ENCODE results near the gene RRP1B.
"Not testable (repeated sequence)": the region's sequence is repeated elsewhere in the genome, so short reads cannot be mapped to it uniquely, and the experiment has no call there.

The RRP1B gene

DNA sequence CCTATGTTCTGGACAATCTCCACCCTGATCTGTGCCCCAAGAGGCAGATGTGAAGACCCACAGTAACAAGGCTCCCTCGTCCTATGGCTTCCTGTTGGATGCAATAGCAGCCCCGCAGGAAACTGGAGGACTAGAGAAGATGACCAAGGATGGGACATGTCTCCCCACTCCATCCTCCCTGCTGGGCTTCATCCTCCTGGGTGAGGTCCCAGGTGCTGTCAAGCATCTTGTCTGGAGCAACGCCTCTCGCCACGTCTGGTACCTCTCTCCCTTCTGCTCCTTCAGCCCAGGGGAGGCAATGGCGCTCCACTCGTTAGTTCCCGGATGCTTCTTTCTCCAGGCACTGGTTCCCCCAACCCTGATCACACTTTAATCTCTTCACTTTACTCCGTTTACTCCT, 11.2 kb upstream of the RRP1B start:
- Histone ChIP-seq H3K27me3 (ENCODE audit: insufficient read depth, low read length, poor library complexity) (no peaks in the 10 kb centered on the region), H3K36me3 (ENCODE audit: control insufficient read depth, insufficient read depth, low read length) (no peaks in the 10 kb centered on the region), H3K4ac (ENCODE audit: low read depth, low read length) (no peak overlapping the region), H3K4me2 (ENCODE audit: low read length) (no peak overlapping the region), H3K27ac (ENCODE audit: low read depth, low read length) (no peak overlapping the region), H3K4me1 (ENCODE audit: control insufficient read depth, low read depth, low read length) (no peaks in the 10 kb centered on the region), H2BK5ac (ENCODE audit: low read length) (no peak overlapping the region), H2BK15ac (replicated peaks; ENCODE audit: low read depth) (no peak overlapping the region), H3K79me1 (ENCODE audit: low read length) (no peaks in the 10 kb centered on the region), H3K79me2 (ENCODE audit: control insufficient read depth, insufficient read depth, low read length) (no peaks in the 10 kb centered on the region), H3K9ac (ENCODE audit: low read length) (no peak overlapping the region), H4K5ac (ENCODE audit: low read length) (no peak overlapping the region), H2BK120ac (ENCODE audit: low read depth, low read length) (no peak overlapping the region), H3K23ac (ENCODE audit: low read length) (no peak overlapping the region), H2AK5ac (ENCODE audit: low read length) (no peak overlapping the region), H3K18ac (ENCODE audit: low read length) (no peak overlapping the region), H3K56ac (ENCODE audit: low read length) (no peak overlapping the region), H3K4me3 (ENCODE audit: low read length) (no peak overlapping the region), H4K8ac (ENCODE audit: low read depth, low read length) (no peak overlapping the region)
- no CpG with 5 or more reads among the region's 9 CpGs for WGBS (ENCODE audit: extremely low coverage, insufficient coverage, low lambda C conversion rate)
- no peak for DNase-seq

DNA sequence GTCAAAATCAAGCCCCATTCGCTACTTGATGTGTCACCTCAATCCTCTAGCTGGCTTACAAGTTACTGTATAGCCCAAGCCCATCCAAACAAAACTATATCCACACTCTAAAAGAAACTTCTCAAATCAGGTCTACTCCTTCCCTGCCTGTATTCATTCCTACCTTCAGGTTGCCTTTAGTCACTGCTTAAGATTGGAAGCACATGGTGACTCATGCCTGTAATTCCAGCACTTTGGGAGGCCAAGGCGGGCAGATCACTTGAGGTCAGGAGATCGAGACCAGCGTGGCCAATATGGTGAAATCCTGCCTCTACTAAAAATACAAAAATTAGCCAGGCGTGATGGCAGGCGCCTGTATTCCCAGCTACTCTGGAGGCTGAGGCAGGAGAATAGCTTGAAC, 7.4 kb upstream of the RRP1B start:
- not testable (repeated sequence) for H3K9ac ChIP-seq (ENCODE audit: low read length); H3K79me1 ChIP-seq (ENCODE audit: low read length); H3K56ac ChIP-seq (ENCODE audit: low read length); H3K18ac ChIP-seq (ENCODE audit: low read length); H3K27me3 ChIP-seq (ENCODE audit: insufficient read depth, low read length, poor library complexity); H3K23ac ChIP-seq (ENCODE audit: low read length); DNase-seq; H2BK120ac ChIP-seq (ENCODE audit: low read depth, low read length); H3K27ac ChIP-seq (ENCODE audit: low read depth, low read length); H4K8ac ChIP-seq (ENCODE audit: low read depth, low read length); H3K4me1 ChIP-seq (ENCODE audit: control insufficient read depth, low read depth, low read length); H3K4me3 ChIP-seq (ENCODE audit: low read length); H2BK5ac ChIP-seq (ENCODE audit: low read length); H2BK15ac ChIP-seq (replicated peaks; ENCODE audit: low read depth); H3K4ac ChIP-seq (ENCODE audit: low read depth, low read length); H2AK5ac ChIP-seq (ENCODE audit: low read length); H3K36me3 ChIP-seq (ENCODE audit: control insufficient read depth, insufficient read depth, low read length); H3K4me2 ChIP-seq (ENCODE audit: low read length); H4K5ac ChIP-seq (ENCODE audit: low read length); H3K79me2 ChIP-seq (ENCODE audit: control insufficient read depth, insufficient read depth, low read length)
- no CpG with 5 or more reads among the region's 6 CpGs for WGBS (ENCODE audit: extremely low coverage, insufficient coverage, low lambda C conversion rate)

DNA sequence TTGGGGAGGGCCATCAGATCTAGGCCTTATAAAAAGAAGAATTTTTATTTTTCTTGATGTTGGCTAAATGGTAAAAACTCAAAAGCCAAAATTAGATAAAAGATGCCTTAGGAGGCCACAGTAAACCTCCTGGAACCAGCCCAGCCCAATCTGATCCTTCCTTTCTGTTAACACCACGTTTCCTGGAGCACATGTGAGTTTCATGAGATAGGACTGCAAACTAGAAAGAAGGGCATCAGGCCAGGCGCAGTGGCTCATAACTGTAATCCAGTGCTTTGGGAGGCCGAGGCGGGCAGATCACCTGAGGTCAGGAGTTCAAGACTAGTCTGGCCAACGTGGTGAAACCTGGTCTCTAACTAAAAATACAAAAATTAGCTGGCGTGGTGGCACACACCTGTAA, 6.7 kb upstream of the RRP1B start:
- Histone ChIP-seq H3K4me2 (ENCODE audit: low read length) (no peak overlapping the region), H3K23ac (ENCODE audit: low read length) (no peak overlapping the region), H2BK15ac (replicated peaks; ENCODE audit: low read depth) (no peak overlapping the region), H2BK120ac (ENCODE audit: low read depth, low read length) (no peak overlapping the region), H3K79me2 (ENCODE audit: control insufficient read depth, insufficient read depth, low read length) (no peaks in the 10 kb centered on the region), H3K56ac (ENCODE audit: low read length) (no peak overlapping the region), H3K27ac (ENCODE audit: low read depth, low read length) (no peak overlapping the region), H3K79me1 (ENCODE audit: low read length) (no peaks in the 10 kb centered on the region), H3K18ac (ENCODE audit: low read length) (no peak overlapping the region), H3K4me1 (ENCODE audit: control insufficient read depth, low read depth, low read length) (no peaks in the 10 kb centered on the region), H3K27me3 (ENCODE audit: insufficient read depth, low read length, poor library complexity) (no peaks in the 10 kb centered on the region), H3K4ac (ENCODE audit: low read depth, low read length) (no peak overlapping the region), H2BK5ac (ENCODE audit: low read length) (no peak overlapping the region), H3K4me3 (ENCODE audit: low read length) (no peak overlapping the region), H3K9ac (ENCODE audit: low read length) (no peak overlapping the region), H4K5ac (ENCODE audit: low read length) (no peak overlapping the region), H2AK5ac (ENCODE audit: low read length) (no peak overlapping the region), H4K8ac (ENCODE audit: low read depth, low read length) (no peak overlapping the region), H3K36me3 (ENCODE audit: control insufficient read depth, insufficient read depth, low read length) (no peaks in the 10 kb centered on the region)
- no peak for DNase-seq
- no CpG with 5 or more reads among the region's 6 CpGs for WGBS (ENCODE audit: extremely low coverage, insufficient coverage, low lambda C conversion rate)

DNA sequence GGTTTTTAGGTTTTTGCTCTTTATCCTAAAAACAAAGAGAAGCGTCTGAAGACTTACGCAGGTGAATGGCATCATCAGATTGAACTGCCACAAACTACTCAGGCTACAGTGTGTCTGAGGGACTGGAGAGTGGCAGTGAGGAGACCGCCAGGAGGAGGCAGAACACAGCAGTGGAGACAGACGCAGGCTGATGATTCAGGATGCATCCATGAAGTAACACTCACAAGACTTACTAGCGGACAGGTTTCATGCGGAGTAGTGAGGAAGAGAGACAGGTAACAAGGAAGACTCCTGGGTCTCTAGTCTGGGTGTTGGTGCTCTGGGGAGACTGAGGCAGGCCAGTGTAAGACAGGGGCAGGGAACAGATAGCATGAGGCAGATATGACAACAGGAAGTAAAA, 5.7 kb upstream of the RRP1B start:
- no peaks in the 10 kb centered on the region for H3K27me3 ChIP-seq (ENCODE audit: insufficient read depth, low read length, poor library complexity)
- WGBS (ENCODE audit: extremely low coverage, insufficient coverage, low lambda C conversion rate), result no CpG with 5 or more reads among the region's 6 CpGs
- H2BK5ac ChIP-seq (ENCODE audit: low read length), result no peak overlapping the region
- H3K4ac ChIP-seq (ENCODE audit: low read depth, low read length), result no peak overlapping the region
- H2BK120ac ChIP-seq (ENCODE audit: low read depth, low read length), result no peak overlapping the region
- H3K23ac ChIP-seq (ENCODE audit: low read length), result no peak overlapping the region
- H3K18ac ChIP-seq (ENCODE audit: low read length), result no peak overlapping the region
- no peak overlapping the region for H4K5ac ChIP-seq (ENCODE audit: low read length)
- no peak overlapping the region for H2BK15ac ChIP-seq (replicated peaks; ENCODE audit: low read depth)
- H3K56ac ChIP-seq (ENCODE audit: low read length), result no peak overlapping the region
- H4K8ac ChIP-seq (ENCODE audit: low read depth, low read length), result no peak overlapping the region
- no peaks in the 10 kb centered on the region for H3K36me3 ChIP-seq (ENCODE audit: control insufficient read depth, insufficient read depth, low read length)
- H2AK5ac ChIP-seq (ENCODE audit: low read length), result no peak overlapping the region
- H3K79me2 ChIP-seq (ENCODE audit: control insufficient read depth, insufficient read depth, low read length), result no peaks in the 10 kb centered on the region
- H3K4me2 ChIP-seq (ENCODE audit: low read length), result no peak overlapping the region
- H3K79me1 ChIP-seq (ENCODE audit: low read length), result no peaks in the 10 kb centered on the region
- DNase-seq, result peak; percentile 22
- H3K4me3 ChIP-seq (ENCODE audit: low read length), result no peak overlapping the region
- H3K9ac ChIP-seq (ENCODE audit: low read length), result no peak overlapping the region
- H3K27ac ChIP-seq (ENCODE audit: low read depth, low read length), result no peak overlapping the region
- H3K4me1 ChIP-seq (ENCODE audit: control insufficient read depth, low read depth, low read length), result no peaks in the 10 kb centered on the region

DNA sequence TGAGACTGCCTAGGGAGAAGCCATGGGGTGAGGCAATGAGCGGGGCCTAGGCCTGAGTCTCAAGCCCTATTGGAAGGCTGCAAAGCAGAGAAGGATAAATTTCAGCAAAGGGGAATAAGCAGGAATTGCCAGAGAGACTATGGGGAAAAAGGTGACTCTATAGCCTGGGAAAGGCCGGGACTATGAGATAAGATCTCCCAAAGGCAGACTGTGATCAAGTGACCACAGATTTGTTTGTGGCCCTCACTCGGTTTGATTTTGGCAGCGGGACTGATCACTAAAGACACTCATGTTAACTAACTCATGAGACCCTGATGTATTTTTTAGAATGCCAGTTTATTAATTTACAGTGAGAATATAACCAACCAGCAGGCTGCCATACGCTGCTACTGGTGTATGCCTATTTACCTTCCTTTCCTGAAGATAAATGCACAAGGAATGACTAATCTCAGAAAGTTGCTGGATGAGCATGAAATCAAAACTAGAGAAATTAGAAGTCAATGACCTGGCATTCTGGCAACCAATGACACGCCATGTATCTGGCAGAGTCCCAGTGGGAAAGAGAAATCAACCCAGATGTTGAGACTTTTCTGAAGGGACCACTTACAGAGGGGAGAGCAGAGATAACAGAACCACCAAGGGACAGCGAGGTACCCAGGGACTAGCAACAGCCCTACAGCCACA, 4.4 kb upstream of the RRP1B start:
- Histone ChIP-seq H3K79me1 (ENCODE audit: low read length) (no peaks in the 10 kb centered on the region), H2BK15ac (replicated peaks; ENCODE audit: low read depth) (no peak overlapping the region), H3K23ac (ENCODE audit: low read length) (no peak overlapping the region), H4K5ac (ENCODE audit: low read length) (no peak overlapping the region), H3K4me3 (ENCODE audit: low read length) (no peak overlapping the region), H3K27ac (ENCODE audit: low read depth, low read length) (no peak overlapping the region), H3K4ac (ENCODE audit: low read depth, low read length) (no peak overlapping the region), H3K4me1 (ENCODE audit: control insufficient read depth, low read depth, low read length) (no peaks in the 10 kb centered on the region), H3K27me3 (ENCODE audit: insufficient read depth, low read length, poor library complexity) (no peaks in the 10 kb centered on the region), H3K36me3 (ENCODE audit: control insufficient read depth, insufficient read depth, low read length) (no peaks in the 10 kb centered on the region), H2AK5ac (ENCODE audit: low read length) (no peak overlapping the region), H3K9ac (ENCODE audit: low read length) (no peak overlapping the region), H3K18ac (ENCODE audit: low read length) (no peak overlapping the region), H2BK120ac (ENCODE audit: low read depth, low read length) (no peak overlapping the region), H3K56ac (ENCODE audit: low read length) (no peak overlapping the region), H3K4me2 (ENCODE audit: low read length) (no peak overlapping the region), H3K79me2 (ENCODE audit: control insufficient read depth, insufficient read depth, low read length) (peaks cover 5% of the 10 kb centered on the region), H4K8ac (ENCODE audit: low read depth, low read length) (no peak overlapping the region), H2BK5ac (ENCODE audit: low read length) (no peak overlapping the region)
- no CpG with 5 or more reads among the region's 7 CpGs for WGBS (ENCODE audit: extremely low coverage, insufficient coverage, low lambda C conversion rate)
- no peak for DNase-seq

All from mesendoderm (in vitro differentiated cells).